Nephron (organoid): ENCODE data around the gene PROC.
A peak's percentile ranks its signal among the peaks of the same experiment; 100 is the strongest.
"Not testable (repeated sequence)": the region's sequence is repeated elsewhere in the genome, so short reads cannot be mapped to it uniquely, and the experiment has no call there.

Source experiments
- H3K27ac Mint-ChIP-seq, 3 experiments: 2 replicates each; pipeline ENCODE4 v1.8.0; 2020; ENCODE audit warnings: mixed read lengths in 3 of 3, mild to moderate bottlenecking in 2 of 3, moderate library complexity in 1 of 3
- H3K27me3 Mint-ChIP-seq: 2 replicates; pipeline ENCODE4 v1.8.0; 2021; ENCODE audit warnings: low read depth, mild to moderate bottlenecking, moderate library complexity, mixed read lengths
- H3K36me3 Mint-ChIP-seq: 2 replicates; pipeline ENCODE4 v1.8.0; 2020; ENCODE audit warnings: low read depth, mixed read lengths
- H3K4me1 Mint-ChIP-seq: 2 replicates; pipeline ENCODE4 v1.8.0; 2020; ENCODE audit warnings: mixed read lengths
- H3K4me3 Mint-ChIP-seq, 3 experiments: 2 replicates each; pipeline ENCODE4 v1.8.0; 2020; ENCODE audit warnings: mild to moderate bottlenecking in 3 of 3, mixed read lengths in 3 of 3, moderate library complexity in 2 of 3
- H3K9me3 Mint-ChIP-seq: 2 replicates; pipeline ENCODE4 v1.8.0; 2020; ENCODE audit warnings: mixed read lengths
- CTCF ChIP-seq, 3 experiments: fragments of 200-600 bp; sonication (generic); IDR thresholded peaks; one replicate each; pipeline ENCODE4 v1.5.0; 2021; ENCODE audit warnings: antibody characterized with exemption in 3 of 3; ENCODE audit not compliant: unreplicated experiment in 3 of 3

PROC gene

GRCh38 chr2:127405255-127405610, 13.0 kb upstream of the PROC start:
- Mint-ChIP-seq H3K9me3 (no peaks in the 10 kb centered on the region), H3K36me3 (no peaks in the 10 kb centered on the region), H3K4me1 (peaks cover 43% of the 10 kb centered on the region), H3K4me3 (no peak overlapping the region), H3K27ac (peak overlapping the region; percentile 53 to 85 (median 69)), H3K27me3 (no peaks in the 10 kb centered on the region)
- no peak for TF ChIP-seq CTCF (IDR thresholded peaks at IDR 0.05; ENCODE audit: unreplicated experiment in 3 of 3)

- TF ChIP-seq CTCF (IDR thresholded peaks at IDR 0.05; ENCODE audit: unreplicated experiment in 3 of 3), result no peak
- H3K9me3 Mint-ChIP-seq, result no peaks in the 10 kb centered on the region
- no peaks in the 10 kb centered on the region for H3K36me3 Mint-ChIP-seq
- peak overlapping the region; percentile 44 to 54 (median 46) for H3K4me3 Mint-ChIP-seq
- H3K27me3 Mint-ChIP-seq, result no peaks in the 10 kb centered on the region
- peak overlapping the region in 1 of 3 experiments; percentile 23 for H3K27ac Mint-ChIP-seq
- peaks cover 50% of the 10 kb centered on the region for H3K4me1 Mint-ChIP-seq
Observed at GRCh38 chr2:127406454-127406853, 11.8 kb upstream of the PROC start.

GRCh38 chr2:127407091-127407490, 11.1 kb upstream of the PROC start:
- no peak for TF ChIP-seq CTCF (IDR thresholded peaks at IDR 0.05; ENCODE audit: unreplicated experiment in 3 of 3)
- Mint-ChIP-seq H3K9me3 (no peaks in the 10 kb centered on the region), H3K4me3 (peak overlapping the region; percentile 59 to 81 (median 72)), H3K4me1 (peaks cover 53% of the 10 kb centered on the region), H3K36me3 (no peaks in the 10 kb centered on the region), H3K27ac (peak overlapping the region; percentile 79 to 90 (median 84)), H3K27me3 (no peaks in the 10 kb centered on the region)

GRCh38 chr2:127407661-127408003, 10.6 kb upstream of the PROC start:
- Mint-ChIP-seq H3K27ac (peak overlapping the region; percentile 79 to 90 (median 84)), H3K4me1 (peaks cover 52% of the 10 kb centered on the region), H3K36me3 (no peaks in the 10 kb centered on the region), H3K9me3 (no peaks in the 10 kb centered on the region), H3K4me3 (peak overlapping the region; percentile 59 to 81 (median 72)), H3K27me3 (no peaks in the 10 kb centered on the region)
- TF ChIP-seq CTCF (IDR thresholded peaks at IDR 0.05; ENCODE audit: unreplicated experiment in 3 of 3), result no peak

- H3K4me3 Mint-ChIP-seq, result peak overlapping the region; percentile 72 to 81 (median 79)
- peaks cover 48% of the 10 kb centered on the region for H3K4me1 Mint-ChIP-seq
- no peaks in the 10 kb centered on the region for H3K27me3 Mint-ChIP-seq
- no peaks in the 10 kb centered on the region for H3K36me3 Mint-ChIP-seq
- peak overlapping the region; percentile 84 to 90 (median 86) for H3K27ac Mint-ChIP-seq
- peaks cover 3% of the 10 kb centered on the region for H3K9me3 Mint-ChIP-seq
- no peak for TF ChIP-seq CTCF (IDR thresholded peaks at IDR 0.05; ENCODE audit: unreplicated experiment in 3 of 3)
Observed at GRCh38 chr2:127408004-127408806, 10.0 kb upstream of the PROC start.

- no peak for TF ChIP-seq CTCF (IDR thresholded peaks at IDR 0.05; ENCODE audit: unreplicated experiment in 3 of 3)
- peaks cover 4% of the 10 kb centered on the region for H3K9me3 Mint-ChIP-seq
Observed at GRCh38 chr2:127408807-127409099, 9.5 kb upstream of the PROC start.

GRCh38 chr2:127409716-127410115, 8.5 kb upstream of the PROC start:
- Mint-ChIP-seq H3K4me1 (peaks cover 50% of the 10 kb centered on the region), H3K4me3 (peak overlapping the region in 2 of 3 experiments; percentile 54), H3K27ac (peak overlapping the region; percentile 62 to 90 (median 74))
- not testable (repeated sequence) for H3K27me3 Mint-ChIP-seq, H3K36me3 Mint-ChIP-seq, H3K9me3 Mint-ChIP-seq

More at GRCh38 chr2:127408807-127409099, 9.5 kb upstream of the PROC start:
- H3K4me3 Mint-ChIP-seq, result peak overlapping the region; percentile 66 to 79 (median 75)
- peak overlapping the region; percentile 78 to 88 (median 86) for H3K27ac Mint-ChIP-seq
- no peaks in the 10 kb centered on the region for H3K36me3 Mint-ChIP-seq
- no peaks in the 10 kb centered on the region for H3K27me3 Mint-ChIP-seq
- peaks cover 49% of the 10 kb centered on the region for H3K4me1 Mint-ChIP-seq
